Adrenal gland (tissue), 5 donors: ENCODE data around the gene DOCK6.

Experiments used
- CTCF ChIP-seq, 6 experiments: fragments of 450-650 bp in 4 of 6; fragments of 200-600 bp in 2 of 6; sonication (generic) in 1 of 6; IDR thresholded peaks; 1 replicate in 5 of 6; 2 replicates in 1 of 6; pipeline versions ENCODE4 v1.5.1 to v1.8.0; 2016 to 2021; ENCODE audit warnings: antibody characterized with exemption in 6 of 6, mild to moderate bottlenecking in 2 of 6, moderate library complexity in 1 of 6
- POLR2A ChIP-seq, 2 donors: fragments of 450-650 bp; IDR thresholded peaks; one replicate each; pipeline ENCODE4 v1.6.1; 2017; ENCODE audit warnings: antibody characterized with exemption in 2 of 2, mild to moderate bottlenecking in 2 of 2, moderate library complexity in 1 of 2
- donor health status: DM: no; HTN: no; CAD: no.

GRCh38 chr19:11267316-11268085 is 5.2 kb upstream of the DOCK6 start:
- no peak for TF ChIP-seq CTCF (IDR thresholded peaks at IDR 0.05)
- no peak for TF ChIP-seq POLR2A (IDR thresholded peaks at IDR 0.05)
